Body of pancreas (tissue), 4 donors: ENCODE data around the gene ATAD3B. TPM values are rescaled to one million over a fixed set of nuclear protein-coding genes. Genes with fewer than 3 reads are reported as not detected.
A peak's percentile ranks its signal among the peaks of the same experiment; 100 is the strongest.

Experiments used
- ATAC-seq: fragments of 150-250 bp; one replicate; pipeline ENCODE4 v1.9.1; 2016
- DNase-seq, 4 donors: peaks; one replicate each; pipeline ENCODE4 v3.0.0-alpha.2; 2019
- H3K27ac ChIP-seq, 4 donors: fragments of 200-600 bp; sonication (generic); 1 replicate in 3 of 4; 2 replicates in 1 of 4; pipeline versions ENCODE4 v1.5.1 to v1.6.1; 2016 to 2019; ENCODE audit warnings: mild to moderate bottlenecking in 1 of 4, mixed read lengths in 1 of 4, moderate library complexity in 1 of 4
- H3K27me3 ChIP-seq, 2 donors: fragments of 200-600 bp; sonication (generic); one replicate each; pipeline ENCODE4 v1.6.0; 2016; ENCODE audit warnings: mild to moderate bottlenecking in 1 of 2
- H3K36me3 ChIP-seq, 2 donors: fragments of 200-600 bp; sonication (generic); replicated peaks in 1 of 2; 2 replicates each; pipeline ENCODE4 v1.5.1; 2016; ENCODE audit warnings: low read depth in 2 of 2; ENCODE audit not compliant: insufficient read depth in 1 of 2
- H3K4me1 ChIP-seq: fragments of 200-600 bp; sonication (generic); one replicate; pipeline ENCODE4 v1.6.0; 2016
- H3K4me3 ChIP-seq, 2 donors: fragments of 200-600 bp; sonication (generic); 1 replicate in 1 of 2; 2 replicates in 1 of 2; pipeline ENCODE4 v1.5.1; 2016 to 2019
- H3K9me3 ChIP-seq, 3 donors: fragments of 200-600 bp; sonication (generic); 1 replicate in 2 of 3; 2 replicates in 1 of 3; pipeline ENCODE4 v1.5.1; 2016
- CTCF ChIP-seq, 7 experiments: fragments of 450-650 bp in 4 of 7; fragments of 200-600 bp in 3 of 7; sonication (generic) in 3 of 7; IDR thresholded peaks; one replicate each; pipeline ENCODE4 v1.5.1; 2016 to 2019; ENCODE audit warnings: antibody characterized with exemption in 7 of 7
- POLR2A ChIP-seq, 3 donors: fragments of 450-650 bp; IDR thresholded peaks; one replicate each; pipeline ENCODE4 v1.6.1; 2016; ENCODE audit warnings: antibody characterized with exemption in 3 of 3, mild to moderate bottlenecking in 2 of 3
- WGBS, 2 donors: methylation state at CpG; one replicate each; pipeline ENCODE4 v1.1.5; 2017; 5-methylcytosine and 5-hydroxymethylcytosine counted together
- intact Hi-C: fragments of 100-400 bp; cut with DNase I; formaldehyde crosslinking; loops from one replicate; pipeline ENCODE4 v1.15.1; 2023
- total RNA-seq, 2 donors: library from RNA; depleted of rRNA; stranded (reverse); fragments of >200 nt; gene quantifications; one replicate each; pipeline ENCODE4 v1.1.0, GENCODE V29; 2016

ATAD3B gene
- total RNA-seq, 2 donors from 2014 or later: 16.6 to 37.2 TPM

DNA sequence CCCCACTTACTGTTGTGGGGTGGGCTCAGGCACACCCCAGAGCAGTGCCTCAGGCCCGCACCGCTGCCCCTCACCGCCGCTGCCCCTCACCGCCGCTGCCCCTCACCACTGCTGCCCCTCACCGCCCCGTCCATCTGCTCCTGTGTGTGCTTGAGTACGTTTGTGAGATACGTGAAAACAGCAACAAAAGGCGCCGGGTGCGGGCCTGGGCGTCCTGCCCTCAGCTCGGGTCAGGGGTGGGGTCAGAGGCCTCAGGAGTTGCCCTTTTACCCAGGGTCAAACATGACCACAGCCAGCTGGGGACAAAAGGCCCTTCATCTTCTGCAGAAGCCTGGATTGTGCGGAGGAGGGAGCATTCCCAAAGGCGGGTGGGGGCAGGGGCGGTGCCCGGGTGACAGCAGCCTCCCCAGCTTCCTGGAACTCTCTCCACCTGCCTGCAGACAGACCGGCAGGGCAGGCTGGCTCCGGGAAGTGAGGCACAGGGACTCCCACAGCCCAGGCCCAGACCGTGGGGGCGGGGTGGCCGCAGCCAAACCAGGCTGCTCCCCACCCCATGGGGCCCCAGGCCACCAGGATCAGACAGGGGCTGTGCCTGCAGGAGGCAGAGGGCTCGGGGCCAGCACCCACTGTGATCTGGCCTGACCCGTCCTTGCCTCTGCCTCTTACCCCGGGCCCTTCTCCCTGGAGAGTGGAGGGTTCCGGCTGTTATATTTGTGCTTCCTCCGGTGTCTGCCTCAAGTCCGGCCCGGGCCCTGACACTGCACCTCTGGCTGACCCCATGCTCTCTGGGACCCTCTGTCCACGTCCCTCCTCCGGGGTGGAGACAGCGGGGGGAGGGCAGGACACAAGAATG is 38.4 kb upstream of the ATAD3B start:
- no peaks in the 10 kb centered on the region for H3K9me3 ChIP-seq
- TF ChIP-seq CTCF (IDR thresholded peaks at IDR 0.05) (no peak), POLR2A (IDR thresholded peaks at IDR 0.05) (peak; percentile 66 to 85 (median 85))
- intact Hi-C loops: no loop called here
- no peaks in the 10 kb centered on the region for H3K36me3 ChIP-seq
- DNase-seq (peak; percentile 80 to 94 (median 92)), ATAC-seq (peak; percentile 62)
- no peaks in the 10 kb centered on the region for H3K27me3 ChIP-seq
- 43 to 63% methylated on average over 13 to 33 of the region's 34 CpGs for WGBS, 2 donors
- H3K4me1 ChIP-seq: peaks cover 94% of the 10 kb centered on the region
- no peak overlapping the region for H3K4me3 ChIP-seq
- H3K27ac ChIP-seq: peak overlapping the region; percentile 78 to 94 (median 93)

DNA sequence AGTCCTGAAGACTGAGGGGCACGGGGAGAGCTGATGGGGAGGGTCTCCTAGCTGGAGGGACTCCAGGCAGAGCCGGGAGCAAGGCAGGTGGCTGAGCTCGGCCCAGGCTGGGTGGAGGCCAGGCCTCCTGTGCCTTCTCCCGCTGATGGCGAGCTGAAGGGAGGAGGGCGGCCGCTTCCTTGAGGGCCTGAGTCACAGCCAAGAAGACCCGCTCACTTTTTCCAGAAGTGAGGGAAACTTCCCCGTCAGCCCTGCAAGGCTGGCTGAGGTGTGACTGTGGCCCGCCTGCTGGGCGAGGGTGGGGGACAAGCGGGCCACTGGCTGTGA is 37.8 kb upstream of the ATAD3B start:
- ATAC-seq (no peak), DNase-seq (peak in 2 of 4 donors; percentile 47 to 49)
- no peaks in the 10 kb centered on the region for H3K27me3 ChIP-seq
- peaks cover 95% of the 10 kb centered on the region for H3K4me1 ChIP-seq
- intact Hi-C loops: no loop called here
- 26 to 48% methylated on average over 3 to 12 of the region's 12 CpGs for WGBS, 2 donors
- no peak overlapping the region for H3K4me3 ChIP-seq
- TF ChIP-seq CTCF (IDR thresholded peaks at IDR 0.05) (no peak), POLR2A (IDR thresholded peaks at IDR 0.05) (no peak)
- H3K27ac ChIP-seq: peak overlapping the region; percentile 78 to 94 (median 93)
- H3K36me3 ChIP-seq: no peaks in the 10 kb centered on the region
- H3K9me3 ChIP-seq: no peaks in the 10 kb centered on the region

GRCh38 chr1:1434131-1434823 is 37.3 kb upstream of the ATAD3B start:
- Histone ChIP-seq H3K4me3 (no peak overlapping the region), H3K27me3 (no peaks in the 10 kb centered on the region), H3K4me1 (peaks cover 94% of the 10 kb centered on the region), H3K9me3 (no peaks in the 10 kb centered on the region), H3K36me3 (no peaks in the 10 kb centered on the region), H3K27ac (peak overlapping the region; percentile 78 to 94 (median 93))
- intact Hi-C loops: no loop called here
- ATAC-seq (peak; percentile 12), DNase-seq (peak; percentile 56 to 71 (median 62))
- WGBS, 2 donors: 34 to 40% methylated on average over 9 to 30 of the region's 32 CpGs
- TF ChIP-seq CTCF (IDR thresholded peaks at IDR 0.05) (no peak), POLR2A (IDR thresholded peaks at IDR 0.05) (peak in 1 of 3 donors; percentile 22)

DNA sequence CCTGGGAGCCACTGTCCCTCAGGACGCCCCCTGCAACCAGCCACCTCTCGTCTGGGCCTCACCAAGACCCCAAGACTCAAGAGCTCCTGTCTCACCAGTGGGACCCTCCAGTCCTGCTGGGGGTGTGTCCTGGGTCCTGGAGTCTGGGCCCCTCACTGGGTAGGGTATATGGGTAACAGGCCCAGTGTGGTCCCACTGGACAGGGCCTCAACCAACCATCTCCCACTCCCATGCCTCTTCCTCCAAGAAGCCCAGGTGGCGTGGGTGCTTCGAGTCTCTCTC is 36.8 kb upstream of the ATAD3B start:
- Histone ChIP-seq H3K4me3 (no peak overlapping the region), H3K27me3 (no peaks in the 10 kb centered on the region), H3K27ac (peak overlapping the region; percentile 78 to 94 (median 93)), H3K36me3 (no peaks in the 10 kb centered on the region), H3K9me3 (no peaks in the 10 kb centered on the region), H3K4me1 (peaks cover 89% of the 10 kb centered on the region)
- intact Hi-C loops: loop anchor here (5.0 kb wide), 1 partner anchor 32 kb away; no protein-coding TSS in a partner anchor
- no peak for DNase-seq
- WGBS, 2 donors: 72 to 91% methylated on average over 2 to 4 of the region's 4 CpGs
- no peak for ATAC-seq
- no peak for TF ChIP-seq CTCF (IDR thresholded peaks at IDR 0.05)
